Measurements from ENCODE around the gene ADCK1.

GRCh38 chr14:77872152-77872551 is 72.2 kb downstream of the ADCK1 start:
- TF ChIP-seq REST (IDR thresholded peaks at IDR 0.05; ENCODE audit: borderline replicate concordance) (no peak), EZH2 (IDR thresholded peaks at IDR 0.05; ENCODE audit: borderline replicate concordance, insufficient read depth, low read length, poor library complexity, severe bottlenecking) (no peak), CTCF (IDR thresholded peaks at IDR 0.05; ENCODE audit: poor library complexity, severe bottlenecking) (no peak), TAF1 (IDR thresholded peaks at IDR 0.05; ENCODE audit: low read depth) (no peak), EP300 (conservative IDR thresholded peaks at IDR 0.05; ENCODE audit: poor library complexity, severe bottlenecking) (no peak)

All from neural cell (in vitro differentiated cells).